GM18499 (cell line): ENCODE results near the gene ANXA10.

Source experiments
- ATAC-seq: cut with Tn5 transposase; IDR thresholded peaks from one replicate; pipeline ENCODE4 v1.9.1; 2021; ENCODE audit warnings: moderate number of reproducible peaks; ENCODE audit not compliant: insufficient read depth, unreplicated experiment

Gene ANXA10

DNA sequence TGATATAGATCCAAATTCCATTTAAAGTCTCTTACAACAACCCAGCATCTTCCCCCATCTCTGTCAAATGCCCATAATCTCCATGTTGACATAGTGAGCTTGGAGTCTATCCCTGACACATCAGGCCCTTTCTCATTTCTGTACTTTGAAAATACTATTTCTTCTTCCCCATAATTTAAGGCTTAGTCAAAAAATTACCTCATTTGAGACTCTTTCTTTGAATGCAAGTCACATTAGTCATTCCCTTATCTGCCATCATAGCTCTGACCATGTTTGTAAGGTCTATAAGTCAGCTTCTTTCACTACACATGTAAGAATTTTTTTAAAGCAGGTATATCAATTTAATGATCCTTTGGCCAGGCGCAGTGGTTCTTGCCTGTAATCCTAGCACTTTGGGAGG, 126.3 kb downstream of the ANXA10 start:
- ATAC-seq: no peak

DNA sequence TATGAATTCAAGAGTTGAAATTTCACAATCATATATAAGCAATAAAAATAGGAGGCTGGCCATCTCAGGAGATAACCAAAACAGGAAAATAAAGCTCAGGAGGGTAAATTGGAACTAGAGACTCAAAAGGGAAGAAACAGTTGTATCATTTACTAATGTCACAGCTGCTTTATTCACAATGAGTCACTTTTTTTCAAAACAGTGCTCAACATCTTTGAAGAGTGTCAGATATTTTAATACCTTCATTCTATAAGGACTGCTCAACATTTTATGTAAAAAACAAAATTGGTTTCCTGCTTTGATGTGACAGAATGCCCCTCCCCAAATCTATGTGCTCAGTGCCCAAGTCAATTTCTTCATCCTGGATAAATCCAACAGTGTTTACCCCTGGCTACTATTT, 128.6 kb downstream of the ANXA10 start:
- ATAC-seq: no peak

DNA sequence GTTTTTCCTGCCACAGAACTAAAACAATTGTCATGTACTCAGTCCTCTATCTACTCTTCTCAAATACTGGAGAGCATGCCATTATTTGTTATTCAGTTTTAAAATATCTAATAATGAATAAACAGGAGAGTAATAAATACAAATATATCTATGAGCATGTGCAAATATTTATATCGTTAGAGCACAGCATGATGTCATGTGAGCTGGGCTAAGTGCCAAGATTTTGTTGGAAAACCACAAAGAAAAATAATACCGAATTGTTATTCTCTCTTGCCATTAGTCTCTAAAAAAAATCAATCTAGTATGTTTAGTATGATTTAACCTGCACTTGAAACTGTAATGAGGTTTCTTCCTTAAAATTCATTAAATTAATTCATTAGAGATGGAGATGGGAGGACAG, 129.0 kb downstream of the ANXA10 start:
- no peak for ATAC-seq
